A549 (cell line): ENCODE results near the gene FGF1. TPM values are rescaled to one million over a fixed set of nuclear protein-coding genes. Genes with fewer than 3 reads are reported as not detected.

Experiments used
- ATAC-seq, 2 experiments: fragments of 200-7000 bp in 1 of 2; fragments of >200 bp in 1 of 2; cut with Nextera tagmentation in 1 of 2; cut with Tn5 transposase in 1 of 2; 3 replicates each; pipeline versions ENCODE4 v1.8.0 to v1.9.1; 2018 to 2020; ENCODE audit warnings: mild to moderate bottlenecking in 1 of 2, moderate library complexity in 1 of 2
- CTCF ChIA-PET: fragments of 300-600 bp; sonication (Branson Sonifier 250); formaldehyde crosslinking; extraction: SDS; loops from one replicate; lab custom pipeline; 2021; ENCODE audit warnings: antibody characterized with exemption, inconsistent platforms; lab: Yijun Ruan, JAX
- POLR2A ChIA-PET: fragments of 350-600 bp; formaldehyde crosslinking; extraction: SDS; loops from one replicate; lab custom pipeline; 2021; ENCODE audit warnings: antibody characterized with exemption, inconsistent platforms; lab: Yijun Ruan, JAX
- DNase-seq, 2 experiments: peaks; one replicate each; pipeline versions ENCODE4 v3.0.0 to v3.0.0-alpha.2; 2011 to 2016; ENCODE audit warnings: low read depth in 1 of 2, low spot score in 1 of 2
- FAIRE-seq: peaks from 2 replicates; lab custom pipeline; 2011; peaks lifted over from hg19 to GRCh38; lab: Jason Lieb, UNC
- H3K27ac ChIP-seq, 2 experiments: fragments of >200 bp; sonication (Bioruptor Twin); formaldehyde crosslinking; 3 replicates each; pipeline ENCODE4 v1.5.1; 2016 to 2017
- H3K4me1 ChIP-seq: fragments of >200 bp; sonication (Bioruptor Twin); formaldehyde crosslinking; 3 replicates; pipeline ENCODE4 v1.6.1; 2016
- H3K4me2 ChIP-seq: fragments of >200 bp; sonication (Bioruptor Twin); formaldehyde crosslinking; 3 replicates; pipeline ENCODE4 v1.6.1; 2016
- H3K4me3 ChIP-seq: fragments of >200 bp; sonication (Bioruptor Twin); formaldehyde crosslinking; 3 replicates; pipeline ENCODE4 v1.5.1; 2016
- H3K9me3 ChIP-seq: fragments of >200 bp; sonication (Bioruptor Twin); formaldehyde crosslinking; 3 replicates; pipeline ENCODE4 v1.6.1; 2016
- CEBPB ChIP-seq, 2 experiments: fragments of >200 bp in 1 of 2; sonication (Bioruptor Twin) in 1 of 2; formaldehyde crosslinking in 1 of 2; IDR thresholded peaks; 2 replicates each; pipeline ENCODE4 v1.6.1; 2012 to 2016
- CHD2 ChIP-seq: fragments of 150-350 bp; IDR thresholded peaks from 2 replicates; pipeline ENCODE4 v1.6.1; 2014; ENCODE audit warnings: low read length; ENCODE audit not compliant: partially characterized antibody
- EHMT2 ChIP-seq: fragments of 200-600 bp; sonication (generic); IDR thresholded peaks from 2 replicates; pipeline ENCODE4 v1.6.1; 2016; ENCODE audit warnings: antibody characterized with exemption, low read depth, mild to moderate bottlenecking, moderate library complexity
- FOSL2 ChIP-seq, 2 experiments: fragments of 450-650 bp in 1 of 2; fragments of >200 bp in 1 of 2; sonication (Bioruptor Twin) in 1 of 2; formaldehyde crosslinking; IDR thresholded peaks; 2 replicates each; pipeline versions ENCODE4 v1.5.0 to v1.6.1; 2016 to 2020; ENCODE audit warnings: mild to moderate bottlenecking in 1 of 2, moderate library complexity in 1 of 2
- FOXS1 ChIP-seq: fragments of 250-450 bp; sonication (Bioruptor Pico); IDR thresholded peaks from 2 replicates; pipeline ENCODE4 v1.5.0; 2020; ENCODE audit warnings: mild to moderate bottlenecking, moderate library complexity
- GATA3 ChIP-seq: IDR thresholded peaks from 2 replicates; pipeline ENCODE4 v1.6.1; 2012; ENCODE audit warnings: borderline replicate concordance
- HEYL ChIP-seq: fragments of 250-450 bp; sonication (Bioruptor Pico); IDR thresholded peaks from 2 replicates; pipeline ENCODE4 v1.8.0; 2021; ENCODE audit warnings: mild to moderate bottlenecking, moderate library complexity
- JUNB ChIP-seq: fragments of >200 bp; sonication (Bioruptor Twin); formaldehyde crosslinking; IDR thresholded peaks from 2 replicates; pipeline ENCODE4 v1.6.1; 2016
- KDM5A ChIP-seq: fragments of 200-600 bp; sonication (generic); IDR thresholded peaks from 2 replicates; pipeline ENCODE4 v1.6.1; 2016; ENCODE audit warnings: antibody characterized with exemption, mild to moderate bottlenecking
- MAZ ChIP-seq: fragments of 150-350 bp; IDR thresholded peaks from 2 replicates; pipeline ENCODE4 v1.6.1; 2014; ENCODE audit warnings: antibody characterized with exemption, low read depth, low read length, borderline replicate concordance
- NR3C1 ChIP-seq: fragments of >200 bp; sonication (Bioruptor Twin); formaldehyde crosslinking; IDR thresholded peaks from 3 replicates; pipeline ENCODE4 v1.6.1; 2017
- RFX5 ChIP-seq: fragments of 450-650 bp; IDR thresholded peaks from 2 replicates; pipeline ENCODE4 v1.7.1; 2014; ENCODE audit warnings: antibody characterized with exemption, mild to moderate bottlenecking, moderate library complexity
- ZNF302 ChIP-seq: fragments of 250-450 bp; sonication (Bioruptor Pico); IDR thresholded peaks from 2 replicates; pipeline ENCODE4 v1.9.0; 2021; ENCODE audit warnings: inconsistent platforms, mild to moderate bottlenecking, moderate library complexity
- WGBS: methylation state at CpG from one replicate; pipeline ENCODE4 v1.1.6; 2017; ENCODE audit errors: missing lambda C conversion rate; 5-methylcytosine and 5-hydroxymethylcytosine counted together
- polyA plus RNA-seq, 4 experiments: library from polyadenylated mRNA; depleted of rRNA in 3 of 4; stranded (reverse); fragments of >200 nt; fragmentation: RNase III in 1 of 4; extraction: RNeasy Plus Mini Kit Qiagen cat#74134 plus additional on column Dnase treatment in 1 of 4; gene quantifications; 2 replicates in 3 of 4; 3 replicates in 1 of 4; pipeline ENCODE4 v1.2.3, GENCODE V29; 2011 to 2017
- TF ChIP-seq, protein P1 (sequence below): fragments of 200-600 bp; sonication (generic); IDR thresholded peaks from 2 replicates; pipeline ENCODE4 v1.6.1; 2016; ENCODE audit warnings: antibody characterized with exemption, mild to moderate bottlenecking, moderate library complexity
- TF ChIP-seq, protein P2 (sequence below): IDR thresholded peaks from 2 replicates; pipeline ENCODE4 v1.6.1; 2012
- TF ChIP-seq, protein P3 (sequence below): fragments of >200 bp; sonication (Bioruptor Twin); formaldehyde crosslinking; IDR thresholded peaks from 2 replicates; pipeline ENCODE4 v1.6.1; 2016

The FGF1 gene
- polyA plus RNA-seq, 2 of the 4 experiments (the other 2 are of a cell fraction), result 0.05 to 0.40 TPM

DNA sequence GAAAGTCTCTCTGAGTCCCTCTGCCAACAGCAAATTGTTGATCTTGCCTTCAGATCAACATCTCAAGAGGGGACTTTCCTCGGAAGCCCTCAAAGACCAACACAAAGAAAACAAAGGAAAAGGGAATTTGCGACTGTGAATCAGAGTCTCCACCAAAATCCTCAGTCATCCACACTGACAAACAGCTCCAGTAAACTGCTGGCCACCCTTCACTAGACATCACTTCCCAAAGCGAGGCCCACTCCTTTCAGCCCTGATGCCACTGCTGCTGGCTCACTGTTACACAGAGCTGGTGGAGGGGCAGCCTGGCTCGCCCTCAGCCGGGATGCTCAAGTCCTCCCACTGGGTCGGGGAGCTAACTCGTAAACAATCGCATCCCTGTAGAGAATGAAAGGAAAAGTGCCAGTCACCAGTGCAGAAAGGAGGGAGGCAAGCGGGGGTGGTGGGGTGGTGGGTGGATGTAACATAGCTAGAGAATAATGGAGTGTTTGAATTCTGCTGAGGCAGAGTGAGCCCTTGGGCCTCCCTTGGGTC, 1.3 kb downstream of the FGF1 start (continued):
- no peak for TF ChIP-seq FOXS1

DNA sequence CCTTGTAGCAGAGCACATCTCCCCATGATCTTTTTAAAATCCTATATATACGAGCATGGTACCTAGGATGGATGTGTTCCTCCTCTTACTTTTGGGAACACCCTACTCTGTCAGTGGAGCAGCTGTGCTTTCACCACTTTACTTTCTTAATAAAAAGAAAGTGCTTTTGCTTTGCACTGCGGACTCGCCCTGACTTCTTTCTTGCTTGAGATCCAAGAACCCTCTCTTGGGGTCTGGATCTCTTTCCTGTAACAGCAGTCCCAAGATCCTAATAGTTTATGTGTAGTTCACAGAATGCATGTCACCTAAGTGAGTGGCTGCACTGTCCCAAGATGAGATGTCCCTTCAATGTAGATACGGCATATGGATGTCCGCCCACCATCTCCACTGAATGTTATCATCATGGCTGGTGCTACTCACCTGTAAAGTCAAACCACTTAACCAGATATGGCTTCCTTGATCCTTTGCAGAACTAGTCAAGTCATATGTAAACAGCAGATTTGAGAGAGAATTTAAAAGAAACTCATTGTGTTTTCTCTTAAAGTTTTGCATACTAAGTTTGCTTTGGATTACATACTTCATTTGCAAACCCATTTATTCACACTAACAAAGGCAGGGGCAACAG, 1.9 kb downstream of the FGF1 start:
- Histone ChIP-seq H3K9me3 (no peaks in the 10 kb centered on the region), H3K4me2 (no peak overlapping the region), H3K27ac (no peak overlapping the region), H3K4me3 (no peak overlapping the region), H3K4me1 (peaks cover 15% of the 10 kb centered on the region)
- DNase-seq (no peak), FAIRE-seq (no peak), ATAC-seq (no peak)
- 87% methylated on average over 5 of the region's 5 CpGs for WGBS
- ChIA-PET CTCF (interaction anchor here (0.8 to 19.8 kb wide), 5 partner anchors 15 to 74 kb away, joined by 3 to 583 read pairs (median 21); no protein-coding TSS in a partner anchor), POLR2A (no interaction called here)
- no peak for TF ChIP-seq KDM5A
- no peak for TF ChIP-seq MAZ
- no peak for TF ChIP-seq RFX5
- no peak for TF ChIP-seq HEYL

DNA sequence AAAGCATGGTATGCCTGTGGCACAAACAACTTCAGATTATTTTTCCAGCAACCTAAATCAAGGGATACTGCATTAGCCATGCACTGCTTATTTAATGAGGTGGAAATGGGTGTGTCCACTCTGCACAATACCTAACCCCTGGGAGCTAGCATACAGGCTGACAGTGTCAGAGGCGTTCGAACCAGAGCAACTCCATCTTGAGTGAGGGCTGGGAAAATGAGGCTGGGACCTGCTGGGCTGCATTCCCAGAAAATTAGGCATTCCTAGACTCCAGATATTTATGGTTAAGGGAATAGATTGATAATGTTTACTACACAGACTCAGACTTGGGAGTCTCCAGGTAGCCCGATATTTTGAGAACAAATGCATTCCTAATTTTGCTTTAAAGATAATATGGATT, 2.8 kb downstream of the FGF1 start:
- TF ChIP-seq, protein P1, sequence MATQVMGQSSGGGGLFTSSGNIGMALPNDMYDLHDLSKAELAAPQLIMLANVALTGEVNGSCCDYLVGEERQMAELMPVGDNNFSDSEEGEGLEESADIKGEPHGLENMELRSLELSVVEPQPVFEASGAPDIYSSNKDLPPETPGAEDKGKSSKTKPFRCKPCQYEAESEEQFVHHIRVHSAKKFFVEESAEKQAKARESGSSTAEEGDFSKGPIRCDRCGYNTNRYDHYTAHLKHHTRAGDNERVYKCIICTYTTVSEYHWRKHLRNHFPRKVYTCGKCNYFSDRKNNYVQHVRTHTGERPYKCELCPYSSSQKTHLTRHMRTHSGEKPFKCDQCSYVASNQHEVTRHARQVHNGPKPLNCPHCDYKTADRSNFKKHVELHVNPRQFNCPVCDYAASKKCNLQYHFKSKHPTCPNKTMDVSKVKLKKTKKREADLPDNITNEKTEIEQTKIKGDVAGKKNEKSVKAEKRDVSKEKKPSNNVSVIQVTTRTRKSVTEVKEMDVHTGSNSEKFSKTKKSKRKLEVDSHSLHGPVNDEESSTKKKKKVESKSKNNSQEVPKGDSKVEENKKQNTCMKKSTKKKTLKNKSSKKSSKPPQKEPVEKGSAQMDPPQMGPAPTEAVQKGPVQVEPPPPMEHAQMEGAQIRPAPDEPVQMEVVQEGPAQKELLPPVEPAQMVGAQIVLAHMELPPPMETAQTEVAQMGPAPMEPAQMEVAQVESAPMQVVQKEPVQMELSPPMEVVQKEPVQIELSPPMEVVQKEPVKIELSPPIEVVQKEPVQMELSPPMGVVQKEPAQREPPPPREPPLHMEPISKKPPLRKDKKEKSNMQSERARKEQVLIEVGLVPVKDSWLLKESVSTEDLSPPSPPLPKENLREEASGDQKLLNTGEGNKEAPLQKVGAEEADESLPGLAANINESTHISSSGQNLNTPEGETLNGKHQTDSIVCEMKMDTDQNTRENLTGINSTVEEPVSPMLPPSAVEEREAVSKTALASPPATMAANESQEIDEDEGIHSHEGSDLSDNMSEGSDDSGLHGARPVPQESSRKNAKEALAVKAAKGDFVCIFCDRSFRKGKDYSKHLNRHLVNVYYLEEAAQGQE, result no peak
- TF ChIP-seq ZNF302 (CRISPR knock-in tag), result no peak
- TF ChIP-seq CHD2, result no peak
- TF ChIP-seq EHMT2, result no peak
- no peak for TF ChIP-seq FOXS1
- no peak for TF ChIP-seq NR3C1
- FAIRE-seq (no peak), ATAC-seq (no peak), DNase-seq (no peak)
- Histone ChIP-seq H3K9me3 (no peaks in the 10 kb centered on the region), H3K27ac (no peak overlapping the region), H3K4me1 (peaks cover 15% of the 10 kb centered on the region), H3K4me3 (no peak overlapping the region), H3K4me2 (no peak overlapping the region)
- ChIA-PET POLR2A (no interaction called here), CTCF (interaction anchor here (1.3 to 7.8 kb wide), 4 partner anchors 10 to 30 kb away, joined by 4 to 66 read pairs (median 16); no protein-coding TSS in a partner anchor)
- WGBS, result 86% methylated on average over 3 of the region's 3 CpGs

DNA sequence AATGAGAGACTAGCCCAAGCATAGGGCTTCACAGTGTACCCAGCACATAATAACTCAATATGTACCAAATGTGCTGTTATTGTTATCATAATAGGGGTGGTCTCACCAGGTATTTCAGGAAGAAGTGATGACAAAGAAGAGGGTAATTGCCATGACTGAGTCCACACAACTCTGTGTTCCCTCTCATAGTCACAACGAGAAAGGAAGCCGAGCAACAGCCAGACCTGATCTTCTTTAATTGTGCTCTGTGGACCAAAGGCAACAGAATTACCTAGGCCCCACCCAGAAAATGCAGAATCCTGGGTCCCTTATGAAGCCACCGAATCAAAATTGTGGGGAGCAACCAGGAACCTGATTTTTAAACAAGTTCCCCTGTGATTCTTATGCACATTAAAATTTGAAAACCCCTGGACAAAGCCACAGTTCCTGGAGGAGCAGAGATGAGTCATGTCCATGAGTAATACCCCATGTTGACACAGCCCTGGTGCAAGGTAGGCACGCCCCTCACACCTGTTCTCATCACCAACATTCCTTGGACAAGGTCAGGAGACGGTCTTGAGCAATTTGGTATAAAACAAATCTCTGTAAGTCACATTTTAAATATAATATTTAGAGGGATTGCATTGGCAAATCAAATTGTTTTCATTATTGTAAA, 5.2 kb downstream of the FGF1 start:
- ATAC-seq (peak; percentile 77 to 78), DNase-seq (peak; percentile 75 to 78), FAIRE-seq (no peak)
- H3K4me1 ChIP-seq, result peaks cover 20% of the 10 kb centered on the region
- WGBS, result 32% methylated on average over 5 of the region's 5 CpGs
- no peak overlapping the region for H3K4me3 ChIP-seq
- peak overlapping the region; percentile 40 for H3K4me2 ChIP-seq
- H3K9me3 ChIP-seq, result no peaks in the 10 kb centered on the region
- ChIA-PET POLR2A (no interaction called here), CTCF (interaction anchor here (1.7 to 3.4 kb wide), 5 partner anchors 12 to 32 kb away, joined by 5 to 19 read pairs (median 10); no protein-coding TSS in a partner anchor)
- peak overlapping the region; percentile 29 to 69; a peak in 5 of 6 replicates for H3K27ac ChIP-seq
- TF ChIP-seq CEBPB (IDR thresholded peaks at IDR 0.05) (peak; percentile 54 to 73; a peak in 3 of 4 replicates), FOSL2 (IDR thresholded peaks at IDR 0.05) (peak; percentile 93), FOSL2 (CRISPR knock-in tag; IDR thresholded peaks at IDR 0.05) (peak; percentile 90), FOXS1 (no peak), JUNB (peak; percentile 89), GATA3 (0 out of 2 replicates have a peak, but pooled peaks have one; percentile 12)
- TF ChIP-seq, protein P2, sequence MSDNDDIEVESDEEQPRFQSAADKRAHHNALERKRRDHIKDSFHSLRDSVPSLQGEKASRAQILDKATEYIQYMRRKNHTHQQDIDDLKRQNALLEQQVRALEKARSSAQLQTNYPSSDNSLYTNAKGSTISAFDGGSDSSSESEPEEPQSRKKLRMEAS, result peak; percentile 56
- TF ChIP-seq, protein P3, sequence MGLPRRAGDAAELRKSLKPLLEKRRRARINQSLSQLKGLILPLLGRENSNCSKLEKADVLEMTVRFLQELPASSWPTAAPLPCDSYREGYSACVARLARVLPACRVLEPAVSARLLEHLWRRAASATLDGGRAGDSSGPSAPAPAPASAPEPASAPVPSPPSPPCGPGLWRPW, result no peak
- TF ChIP-seq, all 56 proteins: peak for 5
